M059J (cell line): ENCODE measurements around the gene HMHB1. TPM values are rescaled to one million over a fixed set of nuclear protein-coding genes. Genes with fewer than 3 reads are reported as not detected.
A peak's percentile ranks its signal among the peaks of the same experiment; 100 is the strongest.

Experiments used
- DNase-seq: peaks from one replicate; pipeline ENCODE4 v3.0.0-alpha.2; 2012; ENCODE audit warnings: low read depth
- total RNA-seq: library from RNA; depleted of rRNA; stranded (reverse); fragments of >200 nt; shearing (Covaris generic); gene quantifications from 2 replicates; pipeline ENCODE4 v1.2.3, GENCODE V29; 2014; rRNA removed

The HMHB1 gene
- total RNA-seq = not detected in 2 replicates

- DNase-seq = no peak
These were observed at the start of gene HMHB1 for GRCh38 chr5:143812085-143812705. Gene HMHB1 (plus strand): TSS chr5:143812161.

- no peak for DNase-seq
These were observed 49.2 kb upstream of the HMHB1 start for GRCh38 chr5:143762636-143763220.

- DNase-seq = no peak
These were observed 44.8 kb upstream of the HMHB1 start for GRCh38 chr5:143767162-143767561.

- no peak for DNase-seq
These were observed 42.8 kb upstream of the HMHB1 start for GRCh38 chr5:143769026-143769786.

- DNase-seq = no peak
These were observed 41.5 kb upstream of the HMHB1 start for GRCh38 chr5:143770450-143770849.

GRCh38 chr5:143771189-143771588, 40.8 kb upstream of the HMHB1 start:
- no peak for DNase-seq

GRCh38 chr5:143771602-143772001, 40.4 kb upstream of the HMHB1 start:
- no peak for DNase-seq

GRCh38 chr5:143772621-143773020, 39.3 kb upstream of the HMHB1 start:
- DNase-seq = no peak

- peak; percentile 65 for DNase-seq
These were observed 36.7 kb upstream of the HMHB1 start for GRCh38 chr5:143775258-143775657.

GRCh38 chr5:143776951-143777350, 35.0 kb upstream of the HMHB1 start:
- peak; percentile 44 for DNase-seq

- no peak for DNase-seq
These were observed 32.5 kb upstream of the HMHB1 start for GRCh38 chr5:143779506-143779905.

- DNase-seq = peak; percentile 18
These were observed 29.9 kb upstream of the HMHB1 start for GRCh38 chr5:143781993-143782520.

GRCh38 chr5:143782588-143783386, 29.2 kb upstream of the HMHB1 start:
- peak; percentile 12 for DNase-seq

GRCh38 chr5:143788401-143788800, 23.6 kb upstream of the HMHB1 start:
- no peak for DNase-seq

GRCh38 chr5:143790457-143791112, 21.4 kb upstream of the HMHB1 start:
- DNase-seq = no peak

GRCh38 chr5:143791848-143792731, 19.9 kb upstream of the HMHB1 start:
- no peak for DNase-seq

- no peak for DNase-seq
These were observed 18.7 kb upstream of the HMHB1 start for GRCh38 chr5:143793249-143793648.

GRCh38 chr5:143796125-143796524, 15.8 kb upstream of the HMHB1 start:
- DNase-seq = no peak

- no peak for DNase-seq
These were observed 15.2 kb upstream of the HMHB1 start for GRCh38 chr5:143796753-143797152.

- DNase-seq = no peak
These were observed 11.2 kb upstream of the HMHB1 start for GRCh38 chr5:143800715-143801114.
